HUES64 (cell line): ENCODE data around the gene PDZD2.

ENCODE experiments used
- H3K27ac ChIP-seq: 2 replicates; pipeline ENCODE4 v1.7.0; 2013; ENCODE audit warnings: low read depth, low read length, inconsistent platforms
- H3K27me3 ChIP-seq: 2 replicates; pipeline ENCODE4 v1.6.1; 2013; ENCODE audit warnings: mild to moderate bottlenecking, low read length; ENCODE audit not compliant: insufficient read depth
- H3K36me3 ChIP-seq: 2 replicates; pipeline ENCODE4 v1.6.1; 2013; ENCODE audit warnings: mild to moderate bottlenecking, low read length; ENCODE audit not compliant: insufficient read depth
- H3K4me1 ChIP-seq: 2 replicates; pipeline ENCODE4 v1.6.1; 2013; ENCODE audit warnings: mild to moderate bottlenecking, low read length, moderate library complexity; ENCODE audit not compliant: insufficient read depth
- H3K4me3 ChIP-seq: 2 replicates; pipeline ENCODE4 v1.5.1; 2013; ENCODE audit warnings: mild to moderate bottlenecking, low read length, moderate library complexity
- H3K9ac ChIP-seq: 2 replicates; pipeline ENCODE4 v1.6.1; 2013; ENCODE audit warnings: mild to moderate bottlenecking, low read depth, low read length
- H3K9me3 ChIP-seq: 2 replicates; pipeline ENCODE4 v1.6.1; 2013; ENCODE audit warnings: low read depth, low read length; ENCODE audit not compliant: insufficient read depth
- WGBS: fragments of 150-250, 120-280 bp; methylation state at CpG from one replicate; pipeline ENCODE4 v1.1.7; 2013; ENCODE audit warnings: missing lambda C conversion rate; 5-methylcytosine and 5-hydroxymethylcytosine counted together

The PDZD2 gene

GRCh38 chr5:31736127-31736526 lies 97.2 kb downstream of the PDZD2 start:
- H3K27ac ChIP-seq: no peak overlapping the region
- WGBS: 85% methylated on average over 6 of the region's 6 CpGs
- H3K4me1 ChIP-seq: peaks cover 21% of the 10 kb centered on the region
- H3K27me3 ChIP-seq: no peaks in the 10 kb centered on the region
- no peaks in the 10 kb centered on the region for H3K36me3 ChIP-seq
- no peak overlapping the region for H3K9ac ChIP-seq
- H3K4me3 ChIP-seq: no peak overlapping the region
- peaks cover 9% of the 10 kb centered on the region; the same call in 1 of the 2 replicates for H3K9me3 ChIP-seq

GRCh38 chr5:31738199-31738598 lies 99.3 kb downstream of the PDZD2 start:
- 88% methylated on average over 4 of the region's 4 CpGs for WGBS

GRCh38 chr5:31741496-31741895 lies 102.6 kb downstream of the PDZD2 start:
- whole genome bisulfite sequencing: 86% methylated on average over 1 of the region's 1 CpG
- no peaks in the 10 kb centered on the region for H3K27me3 ChIP-seq

More at GRCh38 chr5:31738199-31738598, 99.3 kb downstream of the PDZD2 start:
- Histone ChIP-seq H3K27me3 (no peaks in the 10 kb centered on the region), H3K9ac (no peak overlapping the region), H3K27ac (no peak overlapping the region), H3K4me1 (peaks cover 10% of the 10 kb centered on the region; the same call in 1 of the 2 replicates), H3K4me3 (no peak overlapping the region), H3K36me3 (no peaks in the 10 kb centered on the region), H3K9me3 (peaks cover 9% of the 10 kb centered on the region; the same call in 1 of the 2 replicates)

GRCh38 chr5:31743678-31744077 lies 104.7 kb downstream of the PDZD2 start:
- 95% methylated on average over 3 of the region's 3 CpGs for WGBS
- no peaks in the 10 kb centered on the region for H3K27me3 ChIP-seq
- H3K27ac ChIP-seq: no peak overlapping the region

More at GRCh38 chr5:31741496-31741895, 102.6 kb downstream of the PDZD2 start:
- H3K36me3 ChIP-seq: no peaks in the 10 kb centered on the region
- H3K4me3 ChIP-seq: no peak overlapping the region
- no peak overlapping the region for H3K27ac ChIP-seq
- H3K9ac ChIP-seq: no peak overlapping the region
- H3K9me3 ChIP-seq: peaks cover 9% of the 10 kb centered on the region; the same call in 1 of the 2 replicates
- H3K4me1 ChIP-seq: no peaks in the 10 kb centered on the region

GRCh38 chr5:31748458-31749172 lies 109.7 kb downstream of the PDZD2 start:
- Histone ChIP-seq H3K4me3 (no peak overlapping the region), H3K27me3 (no peaks in the 10 kb centered on the region), H3K9ac (no peak overlapping the region), H3K9me3 (no peaks in the 10 kb centered on the region), H3K4me1 (no peaks in the 10 kb centered on the region), H3K36me3 (no peaks in the 10 kb centered on the region), H3K27ac (no peak overlapping the region)
- WGBS: 81% methylated on average over 3 of the region's 3 CpGs

More at GRCh38 chr5:31743678-31744077, 104.7 kb downstream of the PDZD2 start:
- Histone ChIP-seq H3K4me3 (no peak overlapping the region), H3K9ac (no peak overlapping the region), H3K4me1 (no peaks in the 10 kb centered on the region), H3K9me3 (peaks cover 9% of the 10 kb centered on the region; the same call in 1 of the 2 replicates), H3K36me3 (no peaks in the 10 kb centered on the region)

- no peak overlapping the region for H3K9ac ChIP-seq
- H3K27me3 ChIP-seq: peaks cover 9% of the 10 kb centered on the region
These were observed 111.3 kb downstream of the PDZD2 start for GRCh38 chr5:31750215-31750614.

GRCh38 chr5:31751610-31752009 lies 112.7 kb downstream of the PDZD2 start:
- Histone ChIP-seq H3K27ac (no peak overlapping the region), H3K4me3 (no peak overlapping the region), H3K9ac (no peak overlapping the region), H3K36me3 (no peaks in the 10 kb centered on the region), H3K9me3 (no peaks in the 10 kb centered on the region), H3K4me1 (peaks cover 20% of the 10 kb centered on the region), H3K27me3 (peaks cover 15% of the 10 kb centered on the region)
- WGBS: 83% methylated on average over 3 of the region's 3 CpGs

More at GRCh38 chr5:31750215-31750614, 111.3 kb downstream of the PDZD2 start:
- 90% methylated on average over 12 of the region's 12 CpGs for WGBS
- Histone ChIP-seq H3K27ac (no peak overlapping the region), H3K36me3 (no peaks in the 10 kb centered on the region), H3K4me3 (no peak overlapping the region), H3K9me3 (no peaks in the 10 kb centered on the region), H3K4me1 (peaks cover 16% of the 10 kb centered on the region)

- H3K4me1 ChIP-seq: peaks cover 20% of the 10 kb centered on the region
- peaks cover 17% of the 10 kb centered on the region for H3K27me3 ChIP-seq
- H3K4me3 ChIP-seq: peak overlapping the region; percentile 21; the same call in 1 of the 2 replicates
- H3K36me3 ChIP-seq: no peaks in the 10 kb centered on the region
- H3K9ac ChIP-seq: no peak overlapping the region
- 15% methylated on average over 9 of the region's 9 CpGs for WGBS
- no peaks in the 10 kb centered on the region for H3K9me3 ChIP-seq
- peak overlapping the region; percentile 22; the same call in 1 of the 2 replicates for H3K27ac ChIP-seq
These were observed 114.9 kb downstream of the PDZD2 start for GRCh38 chr5:31753700-31754357.

GRCh38 chr5:31754358-31754704 lies 115.4 kb downstream of the PDZD2 start:
- Histone ChIP-seq H3K4me1 (peaks cover 20% of the 10 kb centered on the region), H3K27ac (no peak overlapping the region), H3K9ac (no peak overlapping the region), H3K9me3 (no peaks in the 10 kb centered on the region), H3K36me3 (no peaks in the 10 kb centered on the region), H3K4me3 (peak overlapping the region; percentile 21; the same call in 1 of the 2 replicates), H3K27me3 (peaks cover 17% of the 10 kb centered on the region)
- 61% methylated on average over 3 of the region's 4 CpGs for WGBS

- H3K36me3 ChIP-seq: no peaks in the 10 kb centered on the region
- H3K9ac ChIP-seq: no peak overlapping the region
These were observed 116.1 kb downstream of the PDZD2 start for GRCh38 chr5:31754741-31755675.

More at GRCh38 chr5:31754741-31755675, 116.1 kb downstream of the PDZD2 start:
- H3K4me1 ChIP-seq: peaks cover 20% of the 10 kb centered on the region
- H3K27me3 ChIP-seq: peaks cover 17% of the 10 kb centered on the region
- no peaks in the 10 kb centered on the region for H3K9me3 ChIP-seq
- WGBS: 90% methylated on average over 18 of the region's 20 CpGs
- H3K4me3 ChIP-seq: no peak overlapping the region
- H3K27ac ChIP-seq: no peak overlapping the region
